Stimulated activated effector memory CD8-positive, alpha-beta T cell treated with anti-CD3 and anti-CD28 coated beads, Interleukin-12 subunit alpha, Interleukin-12 subunit beta, amount 100 ng/mL, for 72 hours (primary cell): ENCODE results near the gene DTX4.

Source experiments
- ATAC-seq: fragments of 150-1000 bp; cut with Tn5 transposase; 2 replicates; pipeline ENCODE4 v1.10.0; 2021
- DNase-seq, 2 donors: peaks; one replicate each; pipeline ENCODE4 v3.0.0; 2021 to 2022; ENCODE audit warnings: low spot score in 2 of 2
- H3K27ac Mint-ChIP-seq: one replicate; pipeline ENCODE4 v1.8.0; 2022; ENCODE audit warnings: mild to moderate bottlenecking, mixed read lengths
- H3K36me3 Mint-ChIP-seq: one replicate; pipeline ENCODE4 v1.8.0; 2022; ENCODE audit warnings: mild to moderate bottlenecking, mixed read lengths
- H3K4me1 Mint-ChIP-seq: one replicate; pipeline ENCODE4 v1.8.0; 2022; ENCODE audit warnings: mixed read lengths
- H3K4me3 Mint-ChIP-seq: one replicate; pipeline ENCODE4 v1.8.0; 2022; ENCODE audit warnings: mild to moderate bottlenecking, mixed read lengths
- H3K9me3 Mint-ChIP-seq: one replicate; pipeline ENCODE4 v1.8.0; 2022; ENCODE audit warnings: mixed read lengths

Gene DTX4

DNA sequence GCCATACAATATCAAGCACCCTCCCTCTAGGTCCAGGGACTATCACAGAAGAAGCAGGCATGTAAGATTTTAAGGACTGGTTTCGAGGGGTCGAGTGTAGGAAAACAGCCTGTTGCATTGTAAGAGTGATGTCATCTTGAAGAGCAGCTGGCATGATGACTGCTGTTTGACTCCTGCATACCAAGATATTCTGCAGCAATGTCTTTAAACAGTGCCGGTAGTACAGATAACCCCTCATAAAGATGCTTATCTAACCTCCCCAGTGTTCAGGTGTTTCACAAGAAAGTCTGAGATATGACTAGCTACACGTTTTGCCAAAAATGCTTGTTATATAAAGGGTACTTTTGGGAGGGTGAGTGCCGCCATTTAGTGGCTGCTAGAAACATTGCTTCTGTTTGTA is 17.3 kb upstream of the DTX4 start:
- ATAC-seq (no peak), DNase-seq (no peak)
- Mint-ChIP-seq H3K4me1 (peaks cover 16% of the 10 kb centered on the region), H3K9me3 (no peaks in the 10 kb centered on the region), H3K27ac (no peak overlapping the region), H3K4me3 (no peak overlapping the region), H3K36me3 (peaks cover 38% of the 10 kb centered on the region)

DNA sequence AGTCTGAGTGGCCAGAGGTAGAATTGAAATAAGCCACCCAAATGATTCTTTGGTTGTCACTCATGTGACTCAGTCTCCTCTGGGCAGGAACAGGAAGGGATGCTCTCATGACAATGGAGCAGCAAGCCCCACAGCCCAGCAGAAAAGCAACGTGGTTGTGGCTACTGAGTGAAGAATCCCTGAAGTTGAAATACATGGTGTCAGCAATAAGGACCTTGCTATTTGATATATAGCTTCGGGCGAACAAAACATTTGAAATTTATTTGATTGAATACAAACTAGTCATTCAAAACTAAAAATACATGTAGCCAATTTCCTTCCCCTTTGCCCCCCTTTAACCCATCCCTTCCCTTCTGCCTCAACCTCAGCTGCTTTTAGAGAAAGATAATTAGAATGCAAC is 14.5 kb upstream of the DTX4 start:
- Mint-ChIP-seq H3K36me3 (peaks cover 10% of the 10 kb centered on the region), H3K4me3 (no peak overlapping the region), H3K4me1 (peaks cover 5% of the 10 kb centered on the region), H3K9me3 (no peaks in the 10 kb centered on the region), H3K27ac (no peak overlapping the region)
- ATAC-seq, result no peak
- no peak for DNase-seq

DNA sequence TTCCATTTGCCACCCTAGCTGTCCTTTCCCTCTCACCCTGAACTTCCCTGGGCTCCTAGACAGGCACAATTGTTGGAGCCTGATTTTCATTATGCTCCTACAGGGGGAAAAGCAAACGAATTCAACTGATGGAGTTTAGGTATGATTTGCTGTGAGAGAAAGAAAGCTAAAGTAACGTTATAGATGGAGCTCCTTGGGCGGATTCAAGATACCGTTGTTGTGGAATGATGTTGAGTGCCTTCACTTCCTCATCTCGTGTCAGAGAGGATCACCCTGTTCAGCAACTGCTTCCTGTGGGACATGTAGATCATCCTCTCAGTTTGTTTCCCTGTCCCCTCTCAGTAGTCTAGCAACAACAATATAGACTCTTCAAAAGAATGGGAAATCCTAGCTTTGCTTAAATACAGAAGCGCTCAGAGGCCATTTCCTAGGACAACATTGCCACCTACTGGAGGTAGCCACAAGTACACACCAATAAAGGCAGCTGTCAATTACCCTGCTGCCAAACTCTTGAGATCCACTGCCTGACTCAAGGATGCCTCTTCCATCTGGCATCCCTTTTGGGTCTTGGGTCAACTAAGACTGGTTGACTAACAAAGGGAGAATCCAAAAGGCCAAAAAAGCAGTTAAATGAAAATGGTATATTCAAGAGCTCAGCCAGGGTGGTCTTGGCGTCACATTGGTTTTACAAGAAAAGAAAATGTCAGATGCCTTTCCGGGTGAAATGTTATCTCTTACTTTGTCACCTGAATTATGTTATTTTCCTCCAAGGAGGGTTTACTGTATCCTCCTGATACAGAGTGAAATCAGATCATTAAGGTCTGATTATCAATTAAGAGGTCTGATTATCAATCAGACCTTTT is 13.5 kb upstream of the DTX4 start:
- peak; percentile 87 for ATAC-seq
- no peak overlapping the region for H3K27ac Mint-ChIP-seq

DNA sequence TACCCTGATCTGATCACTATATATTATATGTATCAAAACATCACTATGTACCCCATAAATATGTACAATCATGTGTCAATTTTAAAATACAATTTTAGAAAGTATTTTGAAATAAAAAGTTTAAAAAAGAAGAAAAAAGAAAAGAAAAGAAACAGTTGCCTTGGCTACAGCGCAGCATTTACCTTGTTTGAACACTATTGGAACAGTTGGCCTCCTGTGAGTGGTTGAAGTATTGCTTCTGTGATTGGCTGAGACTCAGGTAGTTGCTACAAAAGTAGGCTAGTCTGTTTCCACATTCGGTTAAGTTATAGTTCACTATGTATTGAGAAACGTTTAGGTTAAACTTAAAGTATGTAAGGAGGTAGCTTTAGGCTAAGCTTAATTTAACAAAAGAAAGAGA is 7.9 kb upstream of the DTX4 start:
- ATAC-seq (no peak), DNase-seq (no peak)
- no peaks in the 10 kb centered on the region for H3K9me3 Mint-ChIP-seq
- no peak overlapping the region for H3K4me3 Mint-ChIP-seq
- no peaks in the 10 kb centered on the region for H3K36me3 Mint-ChIP-seq
- no peaks in the 10 kb centered on the region for H3K4me1 Mint-ChIP-seq
- no peak overlapping the region for H3K27ac Mint-ChIP-seq

More for the DNA sequence above, 13.5 kb upstream of the DTX4 start:
- H3K4me3 Mint-ChIP-seq, result no peak overlapping the region
- DNase-seq, result peak in 1 of 2 donors; percentile 72
- no peaks in the 10 kb centered on the region for H3K4me1 Mint-ChIP-seq
- H3K36me3 Mint-ChIP-seq, result no peaks in the 10 kb centered on the region
- no peaks in the 10 kb centered on the region for H3K9me3 Mint-ChIP-seq

DNA sequence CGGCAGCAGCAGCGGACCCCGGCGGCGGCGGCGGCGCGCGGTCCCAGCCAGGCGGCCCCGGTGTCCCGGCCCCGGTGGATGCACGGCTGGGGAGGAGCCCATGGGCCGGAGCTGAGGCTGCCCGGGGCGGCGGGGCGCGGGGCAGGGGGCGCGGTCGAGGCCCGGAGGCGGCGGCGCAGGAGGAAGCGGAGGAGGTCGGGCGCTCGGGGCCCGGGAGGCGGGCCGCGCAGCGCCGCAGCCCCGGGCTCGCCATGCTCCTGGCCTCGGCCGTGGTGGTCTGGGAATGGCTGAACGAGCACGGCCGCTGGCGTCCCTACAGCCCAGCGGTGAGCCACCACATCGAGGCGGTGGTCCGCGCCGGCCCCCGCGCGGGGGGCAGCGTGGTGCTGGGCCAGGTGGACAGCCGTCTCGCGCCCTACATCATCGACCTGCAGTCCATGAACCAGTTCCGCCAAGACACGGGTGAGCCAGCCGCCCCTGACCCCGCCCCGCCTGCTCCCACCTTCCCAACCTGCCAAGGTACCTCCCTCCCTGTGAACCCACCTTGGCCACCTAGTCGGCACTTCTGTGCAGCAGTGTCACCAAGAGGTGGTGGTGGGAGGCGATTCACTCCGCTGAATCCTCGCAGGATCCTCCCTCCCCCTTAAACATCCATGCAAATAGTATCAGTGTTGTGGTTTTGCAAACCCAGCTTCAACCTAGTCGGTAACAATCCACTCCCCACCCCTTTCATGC is 580 bp downstream of the DTX4 start:
- Mint-ChIP-seq H3K4me1 (peaks cover 16% of the 10 kb centered on the region), H3K4me3 (peak overlapping the region; percentile 80), H3K27ac (no peak overlapping the region), H3K9me3 (no peaks in the 10 kb centered on the region), H3K36me3 (no peaks in the 10 kb centered on the region)
- peak; percentile 34 for ATAC-seq
- no peak for DNase-seq

DNA sequence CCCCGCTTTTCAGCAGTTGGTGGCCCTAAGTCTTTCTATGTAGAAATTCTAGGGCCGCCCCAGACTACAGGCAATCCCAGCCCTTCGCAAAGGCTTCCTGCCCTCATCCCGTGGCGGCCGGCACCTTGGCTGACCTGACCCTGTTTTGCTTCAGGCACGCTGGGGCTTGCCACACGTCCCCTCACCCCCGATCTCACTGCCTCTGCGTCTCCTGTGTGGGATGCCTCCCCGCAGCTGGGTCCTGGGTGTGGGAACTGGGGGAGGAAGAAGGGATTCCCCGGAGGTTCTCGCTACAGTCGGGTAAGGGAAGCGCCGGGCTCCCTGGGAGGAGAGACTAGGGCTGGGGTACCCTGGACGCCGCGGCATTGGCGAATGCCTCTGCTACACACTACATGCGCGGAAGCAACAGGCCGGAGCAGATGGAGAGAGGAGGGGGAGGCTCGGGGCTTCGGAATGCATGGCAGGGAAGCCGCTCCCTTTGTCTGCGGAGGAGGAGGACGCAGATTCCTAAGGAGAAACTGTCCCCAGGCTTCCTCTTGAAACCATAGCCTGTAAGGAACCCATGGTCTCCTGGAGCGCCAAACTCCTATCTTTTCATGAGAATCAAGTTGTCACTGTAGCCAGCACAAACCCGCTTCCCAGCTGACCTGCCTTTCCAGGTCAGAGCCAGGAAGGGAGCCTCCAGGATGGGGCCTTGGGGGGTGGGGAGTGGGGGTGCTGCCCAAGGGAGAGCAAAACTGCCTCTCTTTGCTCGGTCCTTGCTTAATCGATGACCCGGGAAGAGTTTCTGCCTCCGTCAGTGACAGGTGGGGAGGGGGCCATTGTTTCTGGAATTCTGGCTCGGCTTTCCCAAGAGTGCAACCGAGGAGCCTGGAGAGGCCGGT is 1.4 kb downstream of the DTX4 start:
- ATAC-seq, result no peak
- peaks cover 16% of the 10 kb centered on the region for H3K4me1 Mint-ChIP-seq
- H3K36me3 Mint-ChIP-seq, result no peaks in the 10 kb centered on the region
- H3K4me3 Mint-ChIP-seq, result peak overlapping the region; percentile 80
- no peak overlapping the region for H3K27ac Mint-ChIP-seq
- H3K9me3 Mint-ChIP-seq, result no peaks in the 10 kb centered on the region
- no peak for DNase-seq

DNA sequence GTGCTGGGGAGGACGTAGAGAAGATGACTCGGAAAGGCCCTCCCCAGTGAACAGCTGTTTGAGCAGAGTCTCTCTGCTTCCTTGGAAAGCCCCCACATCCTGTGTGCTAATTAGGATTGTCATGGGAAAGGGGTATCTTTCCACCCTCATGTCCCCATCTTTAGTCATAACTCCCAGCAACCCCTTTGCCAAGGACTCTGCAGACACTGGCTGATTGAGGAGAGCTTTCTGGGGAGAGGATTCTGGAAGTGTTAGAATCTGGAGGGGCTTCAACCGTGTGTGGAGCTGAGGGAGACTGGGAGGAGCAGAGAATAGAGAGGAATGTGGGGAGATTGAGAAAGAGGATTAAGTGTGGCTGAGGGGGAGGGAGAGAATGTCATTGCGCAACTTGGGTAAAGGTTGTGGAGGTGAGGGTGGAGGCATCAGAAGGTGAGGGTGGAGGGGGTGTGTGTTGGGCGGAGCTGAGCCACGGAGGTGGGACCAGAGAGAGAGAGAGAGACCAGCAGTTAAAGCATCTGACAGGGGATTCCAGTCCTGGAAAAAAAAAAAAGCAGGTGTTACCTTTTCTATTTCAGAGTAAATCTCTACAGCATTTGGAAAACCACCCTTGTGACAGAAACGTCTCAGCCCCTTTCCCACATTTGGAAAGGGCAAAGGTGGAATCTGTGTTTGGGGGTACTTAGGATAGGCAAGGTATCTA is 2.2 kb downstream of the DTX4 start:
- DNase-seq, result no peak
- no peak for ATAC-seq
- no peak overlapping the region for H3K4me3 Mint-ChIP-seq
- H3K4me1 Mint-ChIP-seq, result peaks cover 16% of the 10 kb centered on the region
- no peaks in the 10 kb centered on the region for H3K9me3 Mint-ChIP-seq
- H3K36me3 Mint-ChIP-seq, result peaks cover 5% of the 10 kb centered on the region
- H3K27ac Mint-ChIP-seq, result no peak overlapping the region

DNA sequence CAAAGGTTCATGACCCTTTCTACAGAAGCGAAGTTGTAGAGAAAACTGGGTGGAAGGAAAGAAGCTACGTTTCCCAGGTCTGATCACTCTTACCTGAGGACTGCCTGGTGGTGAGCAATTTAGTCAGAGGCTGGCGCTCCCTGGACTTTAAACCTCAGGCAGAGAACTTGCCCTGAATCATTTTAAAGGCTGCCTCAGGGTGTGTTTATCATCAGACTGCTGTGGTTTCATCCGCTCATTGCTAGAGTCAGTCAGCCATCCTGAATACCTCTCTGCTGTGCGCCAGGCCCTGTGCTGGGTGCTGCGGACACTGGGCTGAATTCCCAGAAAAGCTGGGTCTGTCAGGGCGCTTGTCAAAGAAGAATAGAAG is 2.7 kb downstream of the DTX4 start:
- Mint-ChIP-seq H3K4me3 (no peak overlapping the region), H3K4me1 (peaks cover 16% of the 10 kb centered on the region), H3K36me3 (peaks cover 5% of the 10 kb centered on the region), H3K9me3 (no peaks in the 10 kb centered on the region), H3K27ac (no peak overlapping the region)
- DNase-seq (no peak), ATAC-seq (peak; percentile 52)

DNA sequence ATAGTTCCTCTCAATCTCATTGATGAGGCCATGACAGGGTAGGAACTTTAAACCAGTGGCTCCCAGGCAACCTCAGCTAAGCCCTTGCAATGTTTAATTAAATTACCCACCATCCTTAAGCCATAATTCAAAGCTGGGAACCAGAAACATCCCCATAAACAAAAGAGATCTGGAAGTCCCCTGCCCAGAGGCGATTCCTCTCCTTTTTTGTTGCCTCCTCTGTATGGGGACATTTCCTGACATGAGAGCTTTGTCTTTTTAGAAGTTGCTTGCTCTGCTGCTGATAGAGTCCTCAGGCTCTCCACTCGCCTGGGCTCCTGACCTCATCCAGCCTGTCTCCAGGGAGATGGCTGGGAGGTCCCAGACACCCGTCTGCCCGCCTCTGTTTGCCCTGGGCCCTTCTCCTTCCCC is 3.2 kb downstream of the DTX4 start:
- Mint-ChIP-seq H3K9me3 (no peaks in the 10 kb centered on the region), H3K27ac (no peak overlapping the region), H3K4me1 (peaks cover 16% of the 10 kb centered on the region), H3K4me3 (no peak overlapping the region), H3K36me3 (peaks cover 5% of the 10 kb centered on the region)
- DNase-seq (no peak), ATAC-seq (no peak)

DNA sequence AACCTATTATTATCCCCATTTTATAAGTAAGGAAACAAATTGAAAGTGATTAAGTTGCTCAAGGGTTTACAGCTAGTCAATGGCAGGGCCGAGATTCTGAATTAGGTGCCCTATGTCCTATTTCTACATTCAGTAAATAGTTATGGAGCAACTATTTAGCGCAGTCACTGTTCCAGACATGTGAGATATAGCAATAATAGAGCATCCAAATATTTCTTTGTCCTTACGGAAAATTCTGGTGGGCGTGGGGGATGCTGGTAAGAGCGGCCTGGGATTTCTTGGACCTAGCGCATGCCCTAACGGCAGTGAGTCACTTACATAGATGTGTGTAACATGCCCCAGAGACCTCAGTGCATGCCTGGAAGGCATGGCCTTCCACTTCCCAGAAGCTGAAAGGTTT is 4.4 kb downstream of the DTX4 start:
- H3K27ac Mint-ChIP-seq, result no peak overlapping the region
- DNase-seq, result no peak
- no peak for ATAC-seq
- H3K9me3 Mint-ChIP-seq, result no peaks in the 10 kb centered on the region
- H3K36me3 Mint-ChIP-seq, result peaks cover 5% of the 10 kb centered on the region
- H3K4me3 Mint-ChIP-seq, result no peak overlapping the region
- peaks cover 16% of the 10 kb centered on the region for H3K4me1 Mint-ChIP-seq

DNA sequence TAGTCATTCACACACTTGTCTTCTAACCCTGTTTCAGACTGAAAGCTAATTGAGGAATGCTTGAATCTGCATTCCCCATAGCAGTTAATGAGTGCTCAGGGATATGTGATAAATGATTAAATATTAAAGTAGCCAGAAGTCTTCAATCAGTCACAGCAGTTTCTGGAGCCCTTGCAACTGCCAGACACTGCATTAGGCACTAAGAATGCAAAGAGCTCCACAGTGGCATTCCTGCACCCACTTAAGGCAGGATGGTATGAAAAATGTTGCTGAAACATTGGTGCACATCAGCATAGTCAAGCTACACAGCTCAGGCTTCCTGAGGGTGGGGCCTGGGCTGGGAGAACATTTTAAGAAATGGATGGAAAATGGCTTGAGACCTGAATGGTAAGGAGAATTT is 6.5 kb downstream of the DTX4 start:
- H3K4me1 Mint-ChIP-seq, result peaks cover 7% of the 10 kb centered on the region
- no peak for ATAC-seq
- no peak overlapping the region for H3K4me3 Mint-ChIP-seq

DNA sequence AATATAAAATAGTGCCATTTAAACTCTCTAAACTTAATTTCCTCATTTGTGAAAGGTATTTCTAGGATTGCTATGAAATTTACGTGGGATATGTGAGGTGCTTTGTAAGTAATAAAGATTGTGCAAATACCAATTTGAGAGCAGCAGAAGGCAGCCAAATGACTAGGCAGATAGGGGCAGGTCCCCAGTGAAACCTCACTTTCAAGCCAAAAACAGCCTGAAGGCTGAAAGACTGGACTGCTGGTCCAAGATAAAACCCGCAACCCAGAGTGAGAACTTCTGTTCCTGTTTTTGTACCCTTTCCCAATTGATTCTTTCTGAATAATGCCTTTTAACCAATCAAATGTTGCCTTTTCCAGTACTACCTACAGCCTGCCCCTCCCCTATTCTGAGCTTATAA is 7.2 kb downstream of the DTX4 start:
- H3K27ac Mint-ChIP-seq, result no peak overlapping the region
- peaks cover 2% of the 10 kb centered on the region for H3K4me1 Mint-ChIP-seq
- no peak overlapping the region for H3K4me3 Mint-ChIP-seq
- ATAC-seq, result no peak
- H3K36me3 Mint-ChIP-seq, result peaks cover 5% of the 10 kb centered on the region
- H3K9me3 Mint-ChIP-seq, result no peaks in the 10 kb centered on the region
- no peak for DNase-seq

More for the DNA sequence above, 6.5 kb downstream of the DTX4 start:
- no peak for DNase-seq
- peaks cover 5% of the 10 kb centered on the region for H3K36me3 Mint-ChIP-seq
- H3K27ac Mint-ChIP-seq, result no peak overlapping the region
- H3K9me3 Mint-ChIP-seq, result no peaks in the 10 kb centered on the region

DNA sequence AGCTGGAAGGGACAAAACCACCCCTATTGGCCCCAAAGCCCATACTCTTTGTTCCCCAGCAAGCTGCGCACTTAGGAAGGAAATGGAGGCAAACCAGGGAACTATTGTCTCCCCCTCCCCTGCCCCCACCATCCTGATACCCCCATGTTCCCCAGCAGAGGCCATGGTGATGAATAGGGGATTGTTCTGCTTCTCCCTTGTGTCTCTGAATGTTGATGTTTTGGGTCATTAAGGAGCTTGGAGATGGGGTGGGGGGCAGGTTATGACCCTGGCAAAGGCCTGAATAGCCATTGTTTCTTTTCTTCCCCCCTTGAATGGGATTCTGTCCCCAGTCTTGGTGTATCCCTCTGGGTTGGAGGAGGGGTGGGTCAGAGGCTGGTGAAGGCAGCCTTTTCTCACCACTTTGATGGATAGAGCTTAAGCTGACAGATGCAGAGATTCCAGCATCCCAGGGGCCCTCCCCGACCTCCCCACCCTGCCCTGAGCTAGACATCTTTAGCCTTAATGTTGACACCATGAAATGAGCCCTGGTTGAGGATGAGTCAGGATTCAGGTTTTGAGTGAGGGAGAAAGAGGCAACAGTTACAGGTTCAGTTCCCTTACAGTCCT is 8.3 kb downstream of the DTX4 start:
- H3K36me3 Mint-ChIP-seq, result peaks cover 5% of the 10 kb centered on the region
- no peak overlapping the region for H3K4me3 Mint-ChIP-seq
- DNase-seq, result no peak
- H3K4me1 Mint-ChIP-seq, result no peaks in the 10 kb centered on the region
- no peak overlapping the region for H3K27ac Mint-ChIP-seq
- H3K9me3 Mint-ChIP-seq, result no peaks in the 10 kb centered on the region
- no peak for ATAC-seq

DNA sequence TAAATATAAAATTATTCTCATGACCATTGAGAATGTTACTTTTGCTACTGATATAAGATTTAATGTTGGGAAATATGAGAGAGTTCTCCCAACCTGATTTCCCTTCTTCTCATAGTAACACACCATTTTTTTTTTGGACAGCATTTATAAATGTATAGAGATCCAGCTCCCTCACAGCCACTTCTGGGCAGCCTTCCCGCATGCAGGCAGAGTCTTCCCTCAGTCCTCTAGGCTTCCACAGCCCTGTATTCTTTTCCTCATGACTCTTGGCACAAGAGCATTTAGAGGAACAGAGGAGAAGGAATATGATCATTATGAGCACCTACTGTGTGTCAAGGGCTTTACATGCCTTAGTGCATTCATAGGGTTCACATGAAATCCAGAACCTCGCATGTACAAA is 9.0 kb downstream of the DTX4 start:
- Mint-ChIP-seq H3K36me3 (peaks cover 5% of the 10 kb centered on the region), H3K4me3 (no peak overlapping the region), H3K27ac (no peak overlapping the region), H3K9me3 (no peaks in the 10 kb centered on the region), H3K4me1 (peaks cover under 1% of the 10 kb centered on the region)
- no peak for DNase-seq
- ATAC-seq, result no peak
